Ishikawa (cell line): ENCODE measurements around the gene GPER1.

Experiments
- CEBPB ChIP-seq: IDR thresholded peaks from 2 replicates; pipeline ENCODE4 v1.6.1; 2012
- CREB1 ChIP-seq: IDR thresholded peaks from 2 replicates; pipeline ENCODE4 v1.6.1; 2012; ENCODE audit warnings: low read depth
- EGR1 ChIP-seq: IDR thresholded peaks from 2 replicates; pipeline ENCODE4 v1.6.1; 2012
- EP300 ChIP-seq: IDR thresholded peaks from 2 replicates; pipeline ENCODE4 v1.6.1; 2012; ENCODE audit warnings: borderline replicate concordance
- FOXM1 ChIP-seq: IDR thresholded peaks from 2 replicates; pipeline ENCODE4 v1.6.1; 2012; ENCODE audit warnings: low read depth, borderline replicate concordance
- NFIC ChIP-seq: IDR thresholded peaks from 2 replicates; pipeline ENCODE4 v1.6.1; 2012
- RAD21 ChIP-seq: IDR thresholded peaks from 2 replicates; pipeline ENCODE4 v1.6.1; 2012; ENCODE audit warnings: low read depth
- REST ChIP-seq: IDR thresholded peaks from 2 replicates; pipeline ENCODE4 v1.6.1; 2012; ENCODE audit warnings: low read depth, mild to moderate bottlenecking
- TAF1 ChIP-seq: IDR thresholded peaks from 2 replicates; pipeline ENCODE4 v1.6.1; 2012; ENCODE audit warnings: low read depth, mild to moderate bottlenecking
- TCF12 ChIP-seq: IDR thresholded peaks from 2 replicates; pipeline ENCODE4 v1.6.1; 2012; ENCODE audit warnings: low read depth
- TEAD4 ChIP-seq: IDR thresholded peaks from 2 replicates; pipeline ENCODE4 v1.6.1; 2012
- YY1 ChIP-seq: IDR thresholded peaks from 2 replicates; pipeline ENCODE4 v1.6.1; 2012; ENCODE audit warnings: low read depth
- ZBTB7A ChIP-seq: IDR thresholded peaks from 2 replicates; pipeline ENCODE4 v1.6.1; 2012; ENCODE audit warnings: low read depth
- TF ChIP-seq, protein P1 (sequence below): IDR thresholded peaks from 2 replicates; pipeline ENCODE4 v1.6.1; 2012
- TF ChIP-seq, protein P2 (sequence below): IDR thresholded peaks from 2 replicates; pipeline ENCODE4 v1.6.1; 2012

Gene GPER1

GRCh38 chr7:1055956-1056784, 31.7 kb upstream of the GPER1 start:
- TF ChIP-seq FOXM1 (no peak), REST (no peak), TCF12 (no peak), ZBTB7A (no peak), EGR1 (no peak), TEAD4 (no peak), NFIC (no peak), EP300 (no peak), CREB1 (no peak), RAD21 (no peak), YY1 (no peak), TAF1 (no peak)
- TF ChIP-seq, protein P1, sequence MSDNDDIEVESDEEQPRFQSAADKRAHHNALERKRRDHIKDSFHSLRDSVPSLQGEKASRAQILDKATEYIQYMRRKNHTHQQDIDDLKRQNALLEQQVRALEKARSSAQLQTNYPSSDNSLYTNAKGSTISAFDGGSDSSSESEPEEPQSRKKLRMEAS, result no peak
- TF ChIP-seq, protein P2, sequence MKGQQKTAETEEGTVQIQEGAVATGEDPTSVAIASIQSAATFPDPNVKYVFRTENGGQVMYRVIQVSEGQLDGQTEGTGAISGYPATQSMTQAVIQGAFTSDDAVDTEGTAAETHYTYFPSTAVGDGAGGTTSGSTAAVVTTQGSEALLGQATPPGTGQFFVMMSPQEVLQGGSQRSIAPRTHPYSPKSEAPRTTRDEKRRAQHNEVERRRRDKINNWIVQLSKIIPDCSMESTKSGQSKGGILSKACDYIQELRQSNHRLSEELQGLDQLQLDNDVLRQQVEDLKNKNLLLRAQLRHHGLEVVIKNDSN, result no peak

- TF ChIP-seq EGR1, result no peak
- TF ChIP-seq EP300, result no peak
- TF ChIP-seq TEAD4, result no peak
Measured at GRCh38 chr7:1056785-1057410, 31.0 kb upstream of the GPER1 start.

GRCh38 chr7:1057416-1058291, 30.3 kb upstream of the GPER1 start:
- TF ChIP-seq EP300, result no peak
- TF ChIP-seq EGR1, result no peak
- no peak for TF ChIP-seq TCF12
- TF ChIP-seq CREB1, result no peak
- TF ChIP-seq, protein P1, result no peak
- no peak for TF ChIP-seq RAD21

DNA sequence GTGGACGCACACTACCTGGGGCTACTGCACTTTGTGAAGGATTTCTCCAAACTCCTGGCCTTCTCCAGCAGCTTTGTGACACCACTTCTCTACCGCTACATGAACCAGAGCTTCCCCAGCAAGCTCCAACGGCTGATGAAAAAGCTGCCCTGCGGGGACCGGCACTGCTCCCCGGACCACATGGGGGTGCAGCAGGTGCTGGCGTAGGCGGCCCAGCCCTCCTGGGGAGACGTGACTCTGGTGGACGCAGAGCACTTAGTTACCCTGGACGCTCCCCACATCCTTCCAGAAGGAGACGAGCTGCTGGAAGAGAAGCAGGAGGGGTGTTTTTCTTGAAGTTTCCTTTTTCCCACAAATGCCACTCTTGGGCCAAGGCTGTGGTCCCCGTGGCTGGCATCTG, 29.6 kb upstream of the GPER1 start:
- no peak for TF ChIP-seq TEAD4
- no peak for TF ChIP-seq YY1
- TF ChIP-seq EGR1, result no peak
- TF ChIP-seq REST, result no peak
- no peak for TF ChIP-seq TCF12
- TF ChIP-seq CREB1, result no peak
- no peak for TF ChIP-seq EP300
- no peak for TF ChIP-seq NFIC
- no peak for TF ChIP-seq RAD21
- TF ChIP-seq CEBPB, result no peak
- TF ChIP-seq, protein P1, result no peak
- TF ChIP-seq, protein P2, result no peak
- no peak for TF ChIP-seq ZBTB7A
- no peak for TF ChIP-seq TAF1
- TF ChIP-seq FOXM1, result no peak

GRCh38 chr7:1058821-1059199, 29.1 kb upstream of the GPER1 start:
- TF ChIP-seq TCF12 (no peak), RAD21 (no peak), FOXM1 (no peak), REST (no peak), TEAD4 (no peak)
